HCT116 (cell line): ENCODE data around the gene FYCO1. TPM values are rescaled to one million over a fixed set of nuclear protein-coding genes. Genes with fewer than 3 reads are reported as not detected.

Experiments used
- ATAC-seq: fragments of 200-7000 bp; cut with Tn5 transposase; 2 replicates; pipeline ENCODE4 v1.9.1; 2020; ENCODE audit warnings: mild to moderate bottlenecking, moderate library complexity
- BruUV-seq: library from RNA; stranded (reverse); fragments of 400-500 nt; replicated peaks from 2 replicates; lab custom pipeline; 2021; lab: Mats Ljungman, UMichigan
- CTCF ChIA-PET: fragments of 300-600 bp; sonication (Branson Sonifier 250); formaldehyde crosslinking; loops from one replicate; lab custom pipeline; 2021; ENCODE audit warnings: antibody characterized with exemption; lab: Charles Lee
- POLR2A ChIA-PET: fragments of 300-600, 350-600 bp; sonication (Branson Sonifier 250); formaldehyde crosslinking; loops from one replicate; lab custom pipeline; 2021; ENCODE audit warnings: antibody characterized with exemption; lab: Charles Lee
- RAD21 ChIA-PET, 2 experiments: fragments of 300-600 bp; sonication (Branson Sonifier 250); formaldehyde crosslinking; loops; one replicate each; lab custom pipeline; 2023; ENCODE audit warnings: low total read pairs in 2 of 2; ENCODE audit not compliant: uncharacterized antibody in 2 of 2, unreplicated experiment in 2 of 2, low non-redundant PET in 1 of 2; lab: Charles Lee
- DNase-seq: peaks from one replicate; pipeline ENCODE4 v3.0.0-alpha.2; 2010; ENCODE audit warnings: low read depth, low spot score
- H2AFZ ChIP-seq: fragments of 200-600 bp; shearing (Covaris generic), sonication (generic); 2 replicates; pipeline ENCODE4 v1.6.1; 2017; ENCODE audit warnings: low read depth, mixed run types, mixed read lengths, antibody characterized with exemption, low read length; ENCODE audit not compliant: poor library complexity, severe bottlenecking
- H3K27ac ChIP-seq: 2 replicates; pipeline ENCODE4 v1.5.1; 2012; ENCODE audit warnings: low read depth, low read length
- H3K27me3 ChIP-seq: fragments of 200-600 bp; sonication (generic); 2 replicates; pipeline ENCODE4 v1.6.1; 2016; ENCODE audit warnings: mixed run types, low read length, mixed read lengths; ENCODE audit not compliant: insufficient read depth
- H3K36me3 ChIP-seq, 2 experiments: fragments of 200-500 bp in 1 of 2; fragments of 200-600 bp in 1 of 2; sonication (Bioruptor generic) in 1 of 2; sonication (generic) in 1 of 2; 2 replicates each; pipeline versions ENCODE4 v1.5.1 to v1.6.1; 2014 to 2016; ENCODE audit warnings: low read length in 2 of 2, inconsistent platforms in 1 of 2, mixed read lengths in 1 of 2, mixed run types in 1 of 2; ENCODE audit not compliant: insufficient read depth in 2 of 2, control insufficient read depth in 1 of 2
- H3K4me1 ChIP-seq, 2 experiments: fragments of 200-600 bp in 1 of 2; sonication (generic) in 1 of 2; 2 replicates each; pipeline versions ENCODE4 v1.5.1 to v1.6.1; 2012 to 2017; ENCODE audit warnings: low read length in 2 of 2, inconsistent platforms in 1 of 2, mild to moderate bottlenecking in 1 of 2, mixed read lengths in 1 of 2, mixed run types in 1 of 2, moderate library complexity in 1 of 2; ENCODE audit not compliant: insufficient read depth in 2 of 2, control insufficient read depth in 1 of 2
- H3K4me2 ChIP-seq: fragments of 200-600 bp; sonication (generic); 2 replicates; pipeline ENCODE4 v1.6.1; 2017; ENCODE audit warnings: mixed run types, low read length, mixed read lengths
- H3K4me3 ChIP-seq, 2 experiments: fragments of 200-600 bp in 1 of 2; sonication (generic) in 1 of 2; replicated peaks in 1 of 2; 2 replicates each; pipeline ENCODE4 v1.5.1; 2011 to 2016; ENCODE audit warnings: low read length in 2 of 2, control low read depth in 1 of 2, low read depth in 1 of 2, mild to moderate bottlenecking in 1 of 2, mixed read lengths in 1 of 2, mixed run types in 1 of 2
- H3K79me2 ChIP-seq: fragments of 200-600 bp; sonication (generic); 2 replicates; pipeline ENCODE4 v1.6.1; 2017; ENCODE audit warnings: mild to moderate bottlenecking, mixed run types, low read length, moderate library complexity, mixed read lengths; ENCODE audit not compliant: insufficient read depth
- H3K9ac ChIP-seq: fragments of 200-600 bp; sonication (generic); 2 replicates; pipeline ENCODE4 v1.6.1; 2016; ENCODE audit warnings: low read length, mixed read lengths
- H3K9me2 ChIP-seq: fragments of 200-600 bp; sonication (generic), shearing (Covaris generic); 2 replicates; pipeline ENCODE4 v1.6.1; 2017; ENCODE audit warnings: mixed run types, mild to moderate bottlenecking, moderate library complexity; ENCODE audit not compliant: insufficient read depth
- H3K9me3 ChIP-seq, 2 experiments: fragments of 200-500 bp in 1 of 2; fragments of 200-600 bp in 1 of 2; sonication (Bioruptor generic) in 1 of 2; sonication (generic) in 1 of 2; 2 replicates each; pipeline ENCODE4 v1.6.1; 2014 to 2017; ENCODE audit warnings: low read length in 2 of 2, mixed read lengths in 2 of 2, inconsistent platforms in 1 of 2, low read depth in 1 of 2, mild to moderate bottlenecking in 1 of 2, mixed run types in 1 of 2, moderate library complexity in 1 of 2; ENCODE audit not compliant: control insufficient read depth in 1 of 2, insufficient read depth in 1 of 2
- H4K20me1 ChIP-seq: fragments of 200-600 bp; sonication (generic), shearing (Covaris generic); 2 replicates; pipeline ENCODE4 v1.6.1; 2017; ENCODE audit warnings: mixed run types, mild to moderate bottlenecking, moderate library complexity; ENCODE audit not compliant: insufficient read depth
- ELF1 ChIP-seq: IDR thresholded peaks from 2 replicates; pipeline ENCODE4 v1.6.1; 2012; ENCODE audit warnings: low read depth, borderline replicate concordance
- EZH2 ChIP-seq: fragments of 200-600 bp; sonication (generic); IDR thresholded peaks from 2 replicates; pipeline ENCODE4 v1.6.1; 2017; ENCODE audit warnings: antibody characterized with exemption, mixed run types
- FOSL1 ChIP-seq: IDR thresholded peaks from 2 replicates; pipeline ENCODE4 v1.6.1; 2012; ENCODE audit warnings: low read depth
- MAX ChIP-seq: IDR thresholded peaks from 2 replicates; pipeline ENCODE4 v1.6.1; 2012
- POLR2A ChIP-seq: IDR thresholded peaks from 2 replicates; pipeline ENCODE4 v1.7.0; 2011; ENCODE audit warnings: borderline replicate concordance; ENCODE audit not compliant: insufficient read depth, insufficient read length; ENCODE audit errors: extremely low read depth
- POLR2AphosphoS5 ChIP-seq: IDR thresholded peaks from 2 replicates; pipeline ENCODE4 v1.6.1; 2011; ENCODE audit warnings: mild to moderate bottlenecking, low read depth, low read length, moderate library complexity
- RAD21 ChIP-seq: IDR thresholded peaks from 2 replicates; pipeline ENCODE4 v1.6.1; 2012; ENCODE audit warnings: low read depth, mild to moderate bottlenecking
- SIN3A ChIP-seq: IDR thresholded peaks from 2 replicates; pipeline ENCODE4 v1.6.1; 2012; ENCODE audit warnings: low read depth
- SRF ChIP-seq: IDR thresholded peaks from 2 replicates; pipeline ENCODE4 v1.6.1; 2012; ENCODE audit warnings: low read depth
- YY1 ChIP-seq: IDR thresholded peaks from 2 replicates; pipeline ENCODE4 v1.6.1; 2011; ENCODE audit warnings: low read length, low read depth, moderate library complexity, mild to moderate bottlenecking; ENCODE audit not compliant: insufficient replicate concordance; ENCODE audit errors: extremely low read depth
- ZBTB33 ChIP-seq: IDR thresholded peaks from 2 replicates; pipeline ENCODE4 v1.6.1; 2011; ENCODE audit warnings: mild to moderate bottlenecking, low read length, moderate library complexity; ENCODE audit not compliant: insufficient replicate concordance; ENCODE audit errors: extremely low read depth
- ZFX ChIP-seq: fragments of 450-650 bp; IDR thresholded peaks from 2 replicates; pipeline ENCODE4 v1.6.1; 2017
- ZNF274 ChIP-seq: fragments of 200-500 bp; sonication (Bioruptor generic); IDR thresholded peaks from 2 replicates; pipeline ENCODE4 v1.6.1; 2014; ENCODE audit warnings: mild to moderate bottlenecking, low read depth, low read length, inconsistent platforms
- intact Hi-C: fragments of 100-400 bp; cut with micrococcal nuclease; formaldehyde crosslinking; loops from 2 replicates; pipeline ENCODE4 v1.10.0; 2022
- total RNA-seq: library from RNA; stranded (reverse); gene quantifications from one replicate; pipeline ENCODE4 v1.2.1, GENCODE V29; 2021; ENCODE audit not compliant: unreplicated experiment
- TF ChIP-seq, protein P1 (sequence below): IDR thresholded peaks from 2 replicates; pipeline ENCODE4 v1.6.1; 2012

Gene FYCO1
- total RNA-seq, 1 experiment from 2014 or later, result 15.8 TPM

DNA sequence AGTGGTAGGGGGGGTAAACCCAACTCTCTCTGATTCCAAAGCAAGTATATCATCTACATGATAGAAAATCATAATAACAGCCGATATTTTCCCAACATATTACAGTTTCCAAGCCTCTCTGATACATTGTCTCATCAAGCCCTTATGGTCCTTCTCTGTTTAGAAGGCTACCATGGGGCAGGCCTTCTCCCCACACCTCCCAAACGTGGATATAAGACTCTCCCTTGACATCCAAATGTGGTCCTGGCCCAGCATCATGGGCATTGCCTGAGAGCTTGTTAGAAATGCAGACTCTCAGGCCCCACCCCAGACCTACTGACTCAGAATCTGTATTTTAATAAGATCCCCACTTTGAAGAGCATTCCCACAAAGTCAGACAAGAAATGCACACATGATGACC lies 127.0 kb downstream of the FYCO1 start:
- H3K9ac ChIP-seq, result no peak overlapping the region
- no peak overlapping the region for H2AFZ ChIP-seq
- POLR2A ChIA-PET, result no interaction called here
- RAD21 ChIA-PET, result no interaction called here
- no peaks in the 10 kb centered on the region for H3K4me1 ChIP-seq
- CTCF ChIA-PET, result no interaction called here
- H3K27me3 ChIP-seq, result no peaks in the 10 kb centered on the region
- no peak overlapping the region for H3K27ac ChIP-seq
- no peaks in the 10 kb centered on the region for H3K36me3 ChIP-seq
- no peaks in the 10 kb centered on the region for H4K20me1 ChIP-seq
- H3K4me2 ChIP-seq, result no peak overlapping the region
- peaks cover 0 to 4% of the 10 kb centered on the region in 2 experiments; a peak in 1 of 4 replicates for H3K9me3 ChIP-seq
- ATAC-seq (no peak), DNase-seq (no peak)
- BruUV-seq, result no TSS peak
- no peak overlapping the region for H3K4me3 ChIP-seq
- intact Hi-C loops, result no loop called here
- H3K9me2 ChIP-seq, result no peaks in the 10 kb centered on the region
- H3K79me2 ChIP-seq, result no peaks in the 10 kb centered on the region
- no peak for TF ChIP-seq MAX
- TF ChIP-seq, all 23 proteins: peak for 0

DNA sequence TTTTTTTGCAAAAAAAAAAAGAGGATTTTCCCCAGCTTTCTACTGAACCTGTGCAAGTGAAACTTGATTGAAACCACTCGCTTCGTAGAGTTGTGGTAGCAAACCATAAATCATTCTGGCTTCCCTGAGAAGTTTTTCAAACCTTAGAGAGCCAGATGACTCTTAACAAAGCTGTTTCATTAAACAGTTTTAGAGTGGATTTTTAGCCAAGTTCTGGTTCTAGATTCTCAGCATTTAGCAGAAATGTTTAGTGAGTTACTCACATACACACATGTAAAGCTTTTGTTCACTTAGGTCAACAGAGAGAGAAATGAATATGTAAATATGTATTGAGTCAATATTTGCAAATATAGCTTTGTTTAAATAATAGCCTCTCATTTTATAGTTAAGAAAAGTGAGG lies 127.4 kb downstream of the FYCO1 start:
- no peaks in the 10 kb centered on the region for H3K36me3 ChIP-seq
- ChIA-PET CTCF (interaction anchor here (0.6 kb wide), 1 partner anchor 107 kb away, joined by 6 read pairs; no protein-coding TSS in a partner anchor), POLR2A (no interaction called here), RAD21 (no interaction called here)
- H3K79me2 ChIP-seq, result no peaks in the 10 kb centered on the region
- ATAC-seq, result no peak
- H4K20me1 ChIP-seq, result no peaks in the 10 kb centered on the region
- H3K9me2 ChIP-seq, result no peaks in the 10 kb centered on the region
- no peaks in the 10 kb centered on the region for H3K4me1 ChIP-seq
- TF ChIP-seq ZFX, result no peak
- TF ChIP-seq SIN3A, result no peak
- no peak for TF ChIP-seq ZNF274
- TF ChIP-seq, protein P1, sequence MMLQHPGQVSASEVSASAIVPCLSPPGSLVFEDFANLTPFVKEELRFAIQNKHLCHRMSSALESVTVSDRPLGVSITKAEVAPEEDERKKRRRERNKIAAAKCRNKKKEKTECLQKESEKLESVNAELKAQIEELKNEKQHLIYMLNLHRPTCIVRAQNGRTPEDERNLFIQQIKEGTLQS, result no peak
- TF ChIP-seq YY1, result no peak
- TF ChIP-seq POLR2A, result no peak
- no peak for TF ChIP-seq FOSL1
- no peak for TF ChIP-seq ELF1
- TF ChIP-seq POLR2AphosphoS5, result no peak
- no peak for TF ChIP-seq SRF
- no peak for TF ChIP-seq ZBTB33
- no peak for TF ChIP-seq EZH2
- no peak for TF ChIP-seq RAD21
- H3K27ac ChIP-seq, result no peak overlapping the region
- no peak overlapping the region for H2AFZ ChIP-seq
- no peaks in the 10 kb centered on the region for H3K27me3 ChIP-seq
- no peak overlapping the region for H3K9ac ChIP-seq
- H3K4me3 ChIP-seq, result no peak overlapping the region
- intact Hi-C loops, result no loop called here
- DNase-seq, result no peak
- H3K4me2 ChIP-seq, result no peak overlapping the region
- peaks cover 0 to 8% of the 10 kb centered on the region in 2 experiments; a peak in 3 of 4 replicates for H3K9me3 ChIP-seq
- BruUV-seq, result no TSS peak
